ELR (cell line): Measurements from ENCODE around the gene CDKN2B.
A peak's percentile ranks its signal among the peaks of the same experiment; 100 is the strongest.

Source experiments
- DNase-seq: peaks from one replicate; pipeline ENCODE4 v3.0.0-alpha.2; 2015; ENCODE audit warnings: low read depth

CDKN2B gene

GRCh38 chr9:22033012-22033630 lies 24.0 kb upstream of the CDKN2B start:
- no peak for DNase-seq

GRCh38 chr9:22031655-22032411 lies 22.7 kb upstream of the CDKN2B start:
- DNase-seq: peak; percentile 68

- peak; percentile 88 for DNase-seq
Observed at GRCh38 chr9:22030101-22030598, 21.0 kb upstream of the CDKN2B start.

GRCh38 chr9:22029231-22029630 lies 20.1 kb upstream of the CDKN2B start:
- DNase-seq: no peak

- no peak for DNase-seq
Observed at GRCh38 chr9:22028394-22028793, 19.3 kb upstream of the CDKN2B start.

- no peak for DNase-seq
Observed at GRCh38 chr9:22026696-22027095, 17.6 kb upstream of the CDKN2B start.

- no peak for DNase-seq
Observed at GRCh38 chr9:22022396-22022795, 13.3 kb upstream of the CDKN2B start.

- no peak for DNase-seq
Observed at GRCh38 chr9:22010866-22011625, 1.9 kb upstream of the CDKN2B start.

- DNase-seq: no peak
Observed at GRCh38 chr9:22009506-22009867, 382 bp upstream of the CDKN2B start.

GRCh38 chr9:22008384-22008716 lies 755 bp downstream of the CDKN2B start:
- DNase-seq: no peak

- DNase-seq: no peak
Observed at GRCh38 chr9:22005702-22006606, 3.2 kb downstream of the CDKN2B start.

- DNase-seq: no peak
Observed at GRCh38 chr9:22005021-22005701, 3.9 kb downstream of the CDKN2B start.

GRCh38 chr9:22002038-22002437 lies 7.1 kb downstream of the CDKN2B start:
- no peak for DNase-seq

GRCh38 chr9:21998026-21998425 lies 11.1 kb downstream of the CDKN2B start:
- no peak for DNase-seq

- no peak for DNase-seq
Observed at GRCh38 chr9:21997480-21997879, 11.6 kb downstream of the CDKN2B start.

GRCh38 chr9:21996858-21997257 lies 12.2 kb downstream of the CDKN2B start:
- no peak for DNase-seq

GRCh38 chr9:21996438-21996837 lies 12.7 kb downstream of the CDKN2B start:
- no peak for DNase-seq

GRCh38 chr9:21995666-21996398 lies 13.3 kb downstream of the CDKN2B start:
- peak; percentile 72 for DNase-seq

GRCh38 chr9:21995006-21995665 lies 14.0 kb downstream of the CDKN2B start:
- DNase-seq: peak; percentile 87

- DNase-seq: peak; percentile 91
Observed at GRCh38 chr9:21994556-21995005, 14.5 kb downstream of the CDKN2B start, which contains the start of gene CDKN2B-AS1. TSS of gene CDKN2B-AS1 (plus strand) at chr9:21994791.
